RPMI8226 (cell line): Measurements from ENCODE around the gene OPCML.
A peak's percentile ranks its signal among the peaks of the same experiment; 100 is the strongest.

ENCODE experiments used
- DNase-seq: peaks from one replicate; pipeline ENCODE4 v3.0.0-alpha.2; 2015

OPCML gene

GRCh38 chr11:132962041-132962440 lies 570.3 kb downstream of the OPCML start:
- DNase-seq: no peak

GRCh38 chr11:132961453-132961852 lies 570.8 kb downstream of the OPCML start:
- no peak for DNase-seq

GRCh38 chr11:132960273-132961078 lies 571.8 kb downstream of the OPCML start:
- no peak for DNase-seq

- no peak for DNase-seq
Measured at GRCh38 chr11:132959693-132960092, 572.6 kb downstream of the OPCML start.

- no peak for DNase-seq
Measured at GRCh38 chr11:132957881-132958280, 574.4 kb downstream of the OPCML start.

GRCh38 chr11:132948252-132948651 lies 584.0 kb downstream of the OPCML start:
- no peak for DNase-seq

GRCh38 chr11:132944569-132944944 lies 587.7 kb downstream of the OPCML start:
- no peak for DNase-seq

- no peak for DNase-seq
Measured at GRCh38 chr11:132943706-132944568, 588.4 kb downstream of the OPCML start.

- no peak for DNase-seq
Measured at GRCh38 chr11:132943357-132943705, 589.0 kb downstream of the OPCML start.

- no peak for DNase-seq
Measured at GRCh38 chr11:132942611-132943356, 589.5 kb downstream of the OPCML start.

- no peak for DNase-seq
Measured at GRCh38 chr11:132941761-132942160, 590.5 kb downstream of the OPCML start.

- DNase-seq: peak; percentile 7
Measured at GRCh38 chr11:132941024-132941646, 591.2 kb downstream of the OPCML start.

- DNase-seq: no peak
Measured at GRCh38 chr11:132937016-132937415, 595.3 kb downstream of the OPCML start.

- no peak for DNase-seq
Measured at GRCh38 chr11:132935383-132935782, 596.9 kb downstream of the OPCML start.

GRCh38 chr11:132933703-132934102 lies 598.6 kb downstream of the OPCML start:
- DNase-seq: no peak

GRCh38 chr11:132925825-132926469 lies 606.4 kb downstream of the OPCML start:
- no peak for DNase-seq

- no peak for DNase-seq
Measured at GRCh38 chr11:132921597-132921996, 610.7 kb downstream of the OPCML start.

- no peak for DNase-seq
Measured at GRCh38 chr11:132920451-132921096, 611.7 kb downstream of the OPCML start.

GRCh38 chr11:132914600-132914999 lies 617.7 kb downstream of the OPCML start:
- DNase-seq: no peak

GRCh38 chr11:132913886-132914285 lies 618.4 kb downstream of the OPCML start:
- DNase-seq: no peak

- no peak for DNase-seq
Measured at GRCh38 chr11:132913295-132913694, 619.0 kb downstream of the OPCML start.

- DNase-seq: no peak
Measured at GRCh38 chr11:132911186-132911585, 621.1 kb downstream of the OPCML start.
